Neuronal stem cell (in vitro differentiated cells): ENCODE data around the gene OTOA.
"Not testable (repeated sequence)": the region's sequence is repeated elsewhere in the genome, so short reads cannot be mapped to it uniquely, and the experiment has no call there.

Source experiments
- DNase-seq: peaks from one replicate; pipeline ENCODE4 v3.0.0-alpha.2; 2013; ENCODE audit warnings: low spot score
- H2AFZ ChIP-seq: one replicate; pipeline ENCODE4 v1.6.1; 2013; ENCODE audit warnings: mild to moderate bottlenecking, low read length, inconsistent platforms
- H2AK5ac ChIP-seq: 2 replicates; pipeline ENCODE4 v1.6.1; 2013; ENCODE audit warnings: low read depth, mild to moderate bottlenecking, inconsistent platforms, low read length, moderate library complexity, mixed read lengths
- H2BK120ac ChIP-seq: 2 replicates; pipeline ENCODE4 v1.6.1; 2013; ENCODE audit warnings: low read depth, mild to moderate bottlenecking, inconsistent platforms, low read length, moderate library complexity, mixed read lengths
- H2BK12ac ChIP-seq: one replicate; pipeline ENCODE4 v1.6.1; 2013; ENCODE audit warnings: low read length, inconsistent platforms
- H2BK15ac ChIP-seq: 2 replicates; pipeline ENCODE4 v1.6.1; 2013; ENCODE audit warnings: mild to moderate bottlenecking, low read length, inconsistent platforms, mixed read lengths
- H2BK5ac ChIP-seq: one replicate; pipeline ENCODE4 v1.6.1; 2013; ENCODE audit warnings: inconsistent platforms, mild to moderate bottlenecking, low read length, moderate library complexity
- H3K14ac ChIP-seq: one replicate; pipeline ENCODE4 v1.6.1; 2013; ENCODE audit warnings: low read length, inconsistent platforms
- H3K18ac ChIP-seq: 2 replicates; pipeline ENCODE4 v1.6.1; 2013; ENCODE audit warnings: low read length, inconsistent platforms
- H3K23ac ChIP-seq: 2 replicates; pipeline ENCODE4 v1.6.1; 2013; ENCODE audit warnings: low read depth, mild to moderate bottlenecking, mixed read lengths, low read length, inconsistent platforms; ENCODE audit not compliant: poor library complexity
- H3K27ac ChIP-seq: replicated peaks from 3 replicates; pipeline ENCODE4 v1.5.1; 2013; ENCODE audit warnings: low read length, inconsistent platforms
- H3K27me3 ChIP-seq, 3 experiments: 2 replicates each; pipeline ENCODE4 v1.6.1; 2013; ENCODE audit warnings: low read length in 3 of 3, mild to moderate bottlenecking in 2 of 3, inconsistent platforms in 1 of 3, low read depth in 1 of 3, mixed read lengths in 1 of 3, moderate library complexity in 1 of 3; ENCODE audit not compliant: control insufficient read depth in 3 of 3, insufficient read depth in 3 of 3
- H3K36me3 ChIP-seq, 2 donors: replicated peaks in 1 of 2; 2 replicates each; pipeline ENCODE4 v1.6.1; 2013; ENCODE audit warnings: low read length in 2 of 2; ENCODE audit not compliant: control insufficient read depth in 2 of 2, insufficient read depth in 2 of 2
- H3K4ac ChIP-seq: 2 replicates; pipeline ENCODE4 v1.6.1; 2013; ENCODE audit warnings: inconsistent platforms, mild to moderate bottlenecking, low read length, moderate library complexity
- H3K4me1 ChIP-seq, 2 donors: 1 replicate in 1 of 2; 2 replicates in 1 of 2; pipeline ENCODE4 v1.6.1; 2013; ENCODE audit warnings: low read length in 2 of 2, low read depth in 1 of 2; ENCODE audit not compliant: control insufficient read depth in 2 of 2, insufficient read depth in 1 of 2
- H3K4me2 ChIP-seq: one replicate; pipeline ENCODE4 v1.6.1; 2013; ENCODE audit warnings: mild to moderate bottlenecking, low read length, inconsistent platforms; ENCODE audit not compliant: insufficient read depth, poor library complexity, severe bottlenecking
- H3K4me3 ChIP-seq, 2 donors: 2 replicates each; pipeline ENCODE4 v1.5.1; 2013; ENCODE audit warnings: low read length in 2 of 2, mild to moderate bottlenecking in 2 of 2, inconsistent platforms in 1 of 2, moderate library complexity in 1 of 2
- H3K79me1 ChIP-seq: one replicate; pipeline ENCODE4 v1.6.1; 2013; ENCODE audit warnings: low read depth, mild to moderate bottlenecking, inconsistent platforms, low read length, moderate library complexity
- H3K9ac ChIP-seq: one replicate; pipeline ENCODE4 v1.6.1; 2013; ENCODE audit warnings: mild to moderate bottlenecking, low read depth, low read length, inconsistent platforms; ENCODE audit not compliant: poor library complexity
- H3K9me3 ChIP-seq, 2 donors: replicated peaks in 1 of 2; 2 replicates each; pipeline versions ENCODE3 to v1.6.1; 2013; ENCODE audit warnings: low read length in 2 of 2, mild to moderate bottlenecking in 2 of 2, inconsistent platforms in 1 of 2, low read depth in 1 of 2, mixed read lengths in 1 of 2, moderate library complexity in 1 of 2; ENCODE audit not compliant: control insufficient read depth in 2 of 2, insufficient read depth in 1 of 2
- H4K8ac ChIP-seq: one replicate; pipeline ENCODE4 v1.6.1; 2013; ENCODE audit warnings: low read depth, mild to moderate bottlenecking, inconsistent platforms, low read length, moderate library complexity
- H4K91ac ChIP-seq: one replicate; pipeline ENCODE4 v1.6.1; 2013; ENCODE audit warnings: low read length, low read depth, mild to moderate bottlenecking, inconsistent platforms; ENCODE audit not compliant: poor library complexity
- WGBS, 2 donors: extraction: QIAGEN DNeasy Blood & Tissue Kit; methylation state at CpG; one replicate each; pipeline ENCODE4 v1.1.7; 2013; ENCODE audit warnings: missing lambda C conversion rate in 2 of 2, mixed read lengths in 1 of 2; ENCODE audit not compliant: insufficient read length in 2 of 2, insufficient replicate concordance in 1 of 2; ENCODE audit errors: extremely low coverage in 2 of 2; 5-methylcytosine and 5-hydroxymethylcytosine counted together

Gene OTOA

GRCh38 chr16:21714369-21714618 is 50.5 kb downstream of the OTOA start:
- H2BK120ac ChIP-seq, H3K14ac ChIP-seq, H3K23ac ChIP-seq: not testable (repeated sequence)

GRCh38 chr16:21717608-21718007 is 53.8 kb downstream of the OTOA start:
- Histone ChIP-seq H4K91ac (no peak overlapping the region), H3K4ac (no peak overlapping the region), H2BK12ac (no peak overlapping the region), H2BK120ac (no peak overlapping the region), H3K9me3 (no peaks in the 10 kb centered on the region), H4K8ac (no peak overlapping the region), H2BK15ac (no peak overlapping the region), H3K36me3 (no peaks in the 10 kb centered on the region), H3K4me3 (no peak overlapping the region), H3K4me2 (no peak overlapping the region), H3K27me3 (no peaks in the 10 kb centered on the region), H3K4me1 (peaks cover 0 to 5% of the 10 kb centered on the region in 2 donors), H3K9ac (no peak overlapping the region), H3K79me1 (no peaks in the 10 kb centered on the region), H2AFZ (no peak overlapping the region), H3K27ac (no peak overlapping the region), H3K18ac (no peak overlapping the region), H3K14ac (no peak overlapping the region), H2AK5ac (no peak overlapping the region), H2BK5ac (no peak overlapping the region), H3K23ac (no peak overlapping the region)
- WGBS, 2 donors = no CpG with 5 or more reads among the region's 10 CpGs
- DNase-seq = no peak

More at GRCh38 chr16:21714369-21714618, 50.5 kb downstream of the OTOA start:
- H2AFZ ChIP-seq, H3K27me3 ChIP-seq, H3K27ac ChIP-seq, H3K4me3 ChIP-seq, H2BK15ac ChIP-seq, H4K91ac ChIP-seq, H3K18ac ChIP-seq, DNase-seq, H2AK5ac ChIP-seq, H2BK5ac ChIP-seq, H3K4me1 ChIP-seq, H2BK12ac ChIP-seq, H3K79me1 ChIP-seq, H3K9me3 ChIP-seq, H3K4me2 ChIP-seq, H4K8ac ChIP-seq, H3K4ac ChIP-seq, H3K36me3 ChIP-seq, H3K9ac ChIP-seq: not testable (repeated sequence)

GRCh38 chr16:21719283-21719682 is 55.5 kb downstream of the OTOA start:
- H2BK120ac ChIP-seq = no peak overlapping the region
- H3K9me3 ChIP-seq = no peaks in the 10 kb centered on the region
- H3K23ac ChIP-seq = no peak overlapping the region
- H2AK5ac ChIP-seq = no peak overlapping the region
- no peak overlapping the region for H3K27ac ChIP-seq
- H2BK15ac ChIP-seq = no peak overlapping the region
- H3K4me1 ChIP-seq = no peaks in the 10 kb centered on the region
- H4K8ac ChIP-seq = no peak overlapping the region
- no peak for DNase-seq
- no peaks in the 10 kb centered on the region for H3K27me3 ChIP-seq
- no CpG with 5 or more reads among the region's 6 CpGs for WGBS, 2 donors
- no peak overlapping the region for H2AFZ ChIP-seq
- H2BK12ac ChIP-seq = no peak overlapping the region
- no peak overlapping the region for H3K14ac ChIP-seq
- no peak overlapping the region for H3K4me2 ChIP-seq
- H3K4me3 ChIP-seq = no peak overlapping the region
- H2BK5ac ChIP-seq = no peak overlapping the region
- H3K9ac ChIP-seq = no peak overlapping the region
- no peak overlapping the region for H3K18ac ChIP-seq
- no peaks in the 10 kb centered on the region for H3K79me1 ChIP-seq
- no peaks in the 10 kb centered on the region for H3K36me3 ChIP-seq
- H3K4ac ChIP-seq = no peak overlapping the region
- H4K91ac ChIP-seq = no peak overlapping the region

GRCh38 chr16:21720533-21720932 is 56.8 kb downstream of the OTOA start:
- Histone ChIP-seq H3K79me1 (no peaks in the 10 kb centered on the region), H3K4me2 (no peak overlapping the region), H3K9ac (no peak overlapping the region), H4K8ac (no peak overlapping the region), H3K27me3 (no peaks in the 10 kb centered on the region), H2BK15ac (no peak overlapping the region), H2AK5ac (no peak overlapping the region), H3K23ac (no peak overlapping the region), H2BK12ac (no peak overlapping the region), H3K14ac (no peak overlapping the region), H3K27ac (no peak overlapping the region), H4K91ac (no peak overlapping the region), H3K4me1 (no peaks in the 10 kb centered on the region), H3K9me3 (no peaks in the 10 kb centered on the region), H3K18ac (no peak overlapping the region), H2AFZ (no peak overlapping the region), H2BK5ac (no peak overlapping the region), H3K4ac (no peak overlapping the region), H2BK120ac (no peak overlapping the region), H3K36me3 (no peaks in the 10 kb centered on the region), H3K4me3 (no peak overlapping the region)
- WGBS, 2 donors = no CpG with 5 or more reads among the region's 2 CpGs
- no peak for DNase-seq
